Activated T-cell treated with anti-CD3 and anti-CD28 coated beads, Interleukin-2, amount 50 U/mL, for 4 hours (primary cell): Measurements from ENCODE around the gene CACHD1. TPM values are rescaled to one million over a fixed set of nuclear protein-coding genes. Genes with fewer than 3 reads are reported as not detected.

ENCODE experiments used
- ATAC-seq, 2 donors: fragments of 200-7000 bp; cut with Tn5 transposase; one replicate each; pipeline ENCODE4 v1.10.0; 2021
- DNase-seq: peaks from one replicate; pipeline ENCODE4 v3.0.0-alpha.2; 2020
- H3K27me3 Mint-ChIP-seq: one replicate; pipeline ENCODE4 v1.8.0; 2021; ENCODE audit warnings: low read depth, mixed read lengths
- H3K36me3 Mint-ChIP-seq: one replicate; pipeline ENCODE4 v1.8.0; 2022; ENCODE audit warnings: mixed read lengths; ENCODE audit not compliant: insufficient read depth
- H3K4me1 Mint-ChIP-seq: one replicate; pipeline ENCODE4 v1.8.0; 2021; ENCODE audit warnings: low read depth, mixed read lengths
- H3K4me3 Mint-ChIP-seq: one replicate; pipeline ENCODE4 v1.8.0; 2021; ENCODE audit warnings: mild to moderate bottlenecking, moderate library complexity, mixed read lengths
- H3K9me3 Mint-ChIP-seq: one replicate; pipeline ENCODE4 v1.8.0; 2021; ENCODE audit warnings: mixed read lengths
- total RNA-seq, 3 donors: library from RNA; stranded (reverse); gene quantifications; one replicate each; pipeline ENCODE4 v1.2.1, GENCODE V29; 2021

The CACHD1 gene
- 1 to 10 TPM in 2 of 3 donors, under 1 TPM in 1; 0.84 to 2.3 (median 2.0) TPM for total RNA-seq

DNA sequence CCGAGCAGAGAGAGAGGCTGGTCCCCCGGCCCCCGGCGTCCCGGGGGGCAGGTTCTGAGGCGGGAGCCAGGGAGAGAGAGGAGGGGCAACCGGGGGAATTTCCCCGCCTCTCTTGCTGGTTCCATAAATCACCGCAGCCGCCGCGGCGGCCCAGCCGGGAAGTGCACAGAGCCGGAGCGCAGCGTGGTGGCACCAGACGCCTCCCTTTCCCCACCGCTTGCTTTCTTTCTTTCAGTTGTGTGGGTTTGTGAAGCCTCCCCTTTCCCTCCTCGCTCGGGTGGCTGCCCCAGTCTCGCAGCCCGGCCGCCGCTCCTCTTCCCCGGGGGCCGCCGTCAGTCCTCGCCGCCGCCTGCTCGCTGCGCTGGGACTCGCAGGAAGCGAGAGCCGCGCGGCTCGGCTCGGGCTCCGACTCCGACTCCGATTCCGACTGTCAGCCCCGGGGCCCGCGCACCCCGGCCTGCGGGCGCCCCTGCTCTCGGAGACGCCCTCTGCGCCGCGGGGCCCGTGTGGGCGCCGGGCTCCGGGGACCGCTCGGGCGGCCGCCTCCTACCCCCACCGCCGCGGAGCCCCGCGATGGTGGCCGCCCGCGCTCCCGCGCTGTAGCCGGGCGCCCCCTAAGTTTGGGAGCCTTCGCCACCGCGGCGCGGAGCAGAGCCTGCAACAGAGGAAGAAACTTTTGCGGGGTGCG lies at the start of gene CACHD1:
TSS of gene CACHD1 (plus strand) at position 153 of the 688 bp plus-strand sequence. CDS start 616 bp downstream, outside the sequence.
- Mint-ChIP-seq H3K27me3 (peaks cover 47% of the 10 kb centered on the region), H3K9me3 (no peaks in the 10 kb centered on the region), H3K4me1 (peaks cover 14% of the 10 kb centered on the region), H3K4me3 (peak within 1 kb of the TSS; percentile 83), H3K36me3 (no peaks in the 10 kb centered on the region)
- peak; percentile 72 for DNase-seq
- peak; percentile 84 for ATAC-seq

GRCh38 chr1:64421377-64421776 lies 48.6 kb upstream of the CACHD1 start:
- no peak overlapping the region for H3K4me3 Mint-ChIP-seq
- DNase-seq (no peak), ATAC-seq (no peak)
- H3K36me3 Mint-ChIP-seq, result no peaks in the 10 kb centered on the region
- no peaks in the 10 kb centered on the region for H3K4me1 Mint-ChIP-seq
- no peaks in the 10 kb centered on the region for H3K27me3 Mint-ChIP-seq
- H3K9me3 Mint-ChIP-seq, result no peaks in the 10 kb centered on the region

- Mint-ChIP-seq H3K9me3 (no peaks in the 10 kb centered on the region), H3K4me1 (no peaks in the 10 kb centered on the region), H3K4me3 (no peak overlapping the region), H3K36me3 (no peaks in the 10 kb centered on the region), H3K27me3 (no peaks in the 10 kb centered on the region)
- DNase-seq (no peak), ATAC-seq (no peak)
Observed at GRCh38 chr1:64423526-64423925, 46.4 kb upstream of the CACHD1 start.

- DNase-seq (no peak), ATAC-seq (no peak)
- Mint-ChIP-seq H3K4me3 (no peak overlapping the region), H3K36me3 (no peaks in the 10 kb centered on the region), H3K4me1 (no peaks in the 10 kb centered on the region), H3K27me3 (no peaks in the 10 kb centered on the region), H3K9me3 (no peaks in the 10 kb centered on the region)
Observed at GRCh38 chr1:64424412-64424811, 45.5 kb upstream of the CACHD1 start.

- no peak for DNase-seq
- H3K4me3 Mint-ChIP-seq, result no peak overlapping the region
- ATAC-seq, result no peak
- no peaks in the 10 kb centered on the region for H3K27me3 Mint-ChIP-seq
- no peaks in the 10 kb centered on the region for H3K36me3 Mint-ChIP-seq
- H3K4me1 Mint-ChIP-seq, result no peaks in the 10 kb centered on the region
- H3K9me3 Mint-ChIP-seq, result no peaks in the 10 kb centered on the region
Observed at GRCh38 chr1:64425521-64425920, 44.4 kb upstream of the CACHD1 start.

DNA sequence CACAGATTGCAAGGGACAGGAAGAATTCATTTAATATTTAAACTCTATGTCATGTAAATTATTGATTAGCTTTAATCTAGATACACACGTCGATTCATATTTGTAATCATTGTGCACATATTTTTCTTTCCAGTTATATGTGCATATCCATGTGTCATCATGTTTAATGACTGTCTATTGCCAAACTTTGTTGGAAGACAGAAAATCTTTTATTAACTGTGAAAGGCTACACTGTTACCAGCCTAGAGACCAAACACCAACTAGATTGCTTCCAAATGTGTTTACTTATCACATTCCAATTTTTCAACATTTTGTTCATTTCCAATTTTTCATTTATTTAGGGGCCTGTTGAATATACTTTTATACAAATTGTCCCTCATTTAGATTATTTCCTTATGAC lies 43.2 kb upstream of the CACHD1 start:
- Mint-ChIP-seq H3K4me1 (no peaks in the 10 kb centered on the region), H3K27me3 (no peaks in the 10 kb centered on the region)
- no peak for ATAC-seq

DNA sequence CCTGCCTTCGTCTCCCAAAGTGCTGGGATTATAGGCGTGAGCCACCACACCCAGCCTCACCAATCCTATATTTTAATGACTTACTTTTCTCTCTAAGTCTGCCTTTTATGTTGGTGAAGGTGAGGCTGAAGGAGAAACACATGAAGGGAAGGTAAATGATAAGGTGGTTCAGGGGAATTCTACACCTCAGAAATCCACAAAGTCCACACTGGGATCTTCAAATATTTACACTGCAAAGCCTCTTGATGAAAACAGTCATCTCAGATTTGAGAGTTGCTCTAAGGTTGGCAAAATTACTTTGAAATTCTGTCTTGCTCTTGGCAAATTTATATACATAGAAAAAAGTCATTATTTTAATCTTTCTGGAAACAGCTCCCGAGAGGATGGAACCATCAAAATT lies 42.0 kb upstream of the CACHD1 start:
- Mint-ChIP-seq H3K4me1 (no peaks in the 10 kb centered on the region), H3K27me3 (no peaks in the 10 kb centered on the region), H3K9me3 (no peaks in the 10 kb centered on the region), H3K36me3 (no peaks in the 10 kb centered on the region), H3K4me3 (no peak overlapping the region)
- DNase-seq, result no peak
- ATAC-seq, result no peak

More for the DNA sequence above, 43.2 kb upstream of the CACHD1 start:
- Mint-ChIP-seq H3K4me3 (no peak overlapping the region), H3K36me3 (no peaks in the 10 kb centered on the region), H3K9me3 (no peaks in the 10 kb centered on the region)
- no peak for DNase-seq

- Mint-ChIP-seq H3K4me3 (no peak overlapping the region), H3K9me3 (no peaks in the 10 kb centered on the region), H3K4me1 (no peaks in the 10 kb centered on the region), H3K27me3 (no peaks in the 10 kb centered on the region), H3K36me3 (no peaks in the 10 kb centered on the region)
- ATAC-seq (no peak), DNase-seq (no peak)
Observed at GRCh38 chr1:64433308-64433707, 36.6 kb upstream of the CACHD1 start.

DNA sequence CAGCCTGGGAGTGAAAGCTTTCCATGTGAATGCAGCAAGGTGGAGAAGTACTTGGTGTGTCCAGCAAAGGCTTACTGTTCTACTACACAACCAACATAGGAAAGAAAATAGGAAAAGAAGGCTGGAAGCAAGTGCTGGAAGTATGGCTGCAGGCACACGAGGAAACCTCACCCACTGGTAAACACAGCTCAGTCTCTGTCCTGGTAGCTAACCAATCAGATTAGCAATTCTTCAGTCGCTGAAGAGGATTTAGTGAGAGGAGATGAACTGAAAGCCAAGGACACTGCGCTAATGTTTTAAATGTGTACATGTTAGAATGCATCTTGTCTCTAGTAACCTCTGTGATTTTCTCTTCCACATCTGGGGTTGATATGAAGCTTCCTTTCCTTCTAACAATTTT lies 36.2 kb upstream of the CACHD1 start:
- no peak for DNase-seq
- H3K4me1 Mint-ChIP-seq, result no peaks in the 10 kb centered on the region
- H3K4me3 Mint-ChIP-seq, result no peak overlapping the region
- no peaks in the 10 kb centered on the region for H3K9me3 Mint-ChIP-seq
- no peaks in the 10 kb centered on the region for H3K27me3 Mint-ChIP-seq
- no peak for ATAC-seq
- no peaks in the 10 kb centered on the region for H3K36me3 Mint-ChIP-seq

GRCh38 chr1:64435000-64435399 lies 34.9 kb upstream of the CACHD1 start:
- no peaks in the 10 kb centered on the region for H3K27me3 Mint-ChIP-seq
- DNase-seq (no peak), ATAC-seq (no peak)
- H3K36me3 Mint-ChIP-seq, result no peaks in the 10 kb centered on the region
- H3K9me3 Mint-ChIP-seq, result no peaks in the 10 kb centered on the region
- no peaks in the 10 kb centered on the region for H3K4me1 Mint-ChIP-seq
- H3K4me3 Mint-ChIP-seq, result no peak overlapping the region

GRCh38 chr1:64437453-64437852 lies 32.5 kb upstream of the CACHD1 start:
- Mint-ChIP-seq H3K4me1 (no peaks in the 10 kb centered on the region), H3K9me3 (no peaks in the 10 kb centered on the region), H3K36me3 (no peaks in the 10 kb centered on the region), H3K27me3 (no peaks in the 10 kb centered on the region), H3K4me3 (no peak overlapping the region)
- ATAC-seq (no peak), DNase-seq (no peak)

DNA sequence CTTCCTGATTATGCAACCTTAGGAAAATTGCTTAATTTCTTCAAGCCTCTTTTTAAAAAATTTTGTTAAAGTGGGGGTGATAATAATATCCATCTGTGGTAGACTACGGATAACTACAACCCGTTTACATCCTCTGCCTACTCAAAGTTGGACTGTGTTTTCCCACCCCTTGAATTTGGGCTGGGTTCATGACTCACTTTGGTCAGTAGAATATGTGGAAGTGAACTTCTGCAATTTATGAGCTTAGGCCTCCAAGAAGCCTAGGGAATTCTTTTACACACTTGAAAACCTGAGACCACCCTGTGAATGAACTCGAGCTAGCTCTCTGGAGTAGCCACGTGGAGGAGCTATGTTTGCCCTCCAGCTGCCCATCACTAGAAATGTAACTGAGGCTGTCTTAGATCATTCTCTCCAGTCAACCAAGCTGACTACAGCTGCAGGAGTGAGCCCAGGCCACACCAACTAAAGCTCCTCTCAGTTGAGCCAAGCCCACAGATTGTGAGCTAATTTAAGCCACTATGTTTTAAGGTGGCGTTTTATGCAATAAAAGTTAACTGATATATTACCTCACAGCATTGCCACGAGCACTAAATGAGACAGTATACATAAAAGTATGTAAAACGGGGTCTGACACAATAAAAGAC lies 29.6 kb upstream of the CACHD1 start:
- no peak for ATAC-seq
- no peaks in the 10 kb centered on the region for H3K27me3 Mint-ChIP-seq

GRCh38 chr1:64451440-64451839 lies 18.5 kb upstream of the CACHD1 start:
- Mint-ChIP-seq H3K27me3 (peaks cover 5% of the 10 kb centered on the region), H3K4me1 (no peaks in the 10 kb centered on the region), H3K36me3 (no peaks in the 10 kb centered on the region), H3K4me3 (no peak overlapping the region), H3K9me3 (no peaks in the 10 kb centered on the region)
- ATAC-seq (no peak), DNase-seq (no peak)

More for the DNA sequence above, 29.6 kb upstream of the CACHD1 start:
- Mint-ChIP-seq H3K4me3 (no peak overlapping the region), H3K9me3 (no peaks in the 10 kb centered on the region), H3K36me3 (no peaks in the 10 kb centered on the region), H3K4me1 (no peaks in the 10 kb centered on the region)
- DNase-seq, result no peak

DNA sequence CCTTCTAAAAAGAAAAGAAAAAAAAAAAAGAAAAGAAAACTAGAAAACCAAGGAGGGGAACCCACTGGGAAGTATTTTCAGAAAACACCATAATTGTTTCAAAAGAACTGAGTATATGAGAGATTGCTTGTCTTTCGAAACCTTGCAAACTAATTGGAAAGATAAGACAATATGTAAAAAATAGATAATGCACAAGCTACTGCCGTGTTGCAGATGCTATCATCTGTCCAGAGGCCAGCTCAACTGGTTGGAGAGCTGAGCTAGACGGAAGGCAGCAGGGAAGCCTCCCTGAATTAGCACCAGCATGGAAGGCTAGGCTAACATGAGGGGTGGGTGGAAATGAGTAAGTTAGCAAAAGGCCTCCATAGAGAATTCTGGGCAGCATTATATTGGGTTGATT lies 16.2 kb upstream of the CACHD1 start:
- H3K9me3 Mint-ChIP-seq, result no peaks in the 10 kb centered on the region
- ATAC-seq (no peak), DNase-seq (no peak)
- no peaks in the 10 kb centered on the region for H3K36me3 Mint-ChIP-seq
- no peaks in the 10 kb centered on the region for H3K4me1 Mint-ChIP-seq
- H3K27me3 Mint-ChIP-seq, result peaks cover 9% of the 10 kb centered on the region
- H3K4me3 Mint-ChIP-seq, result no peak overlapping the region

- DNase-seq (no peak), ATAC-seq (no peak)
- no peaks in the 10 kb centered on the region for H3K4me1 Mint-ChIP-seq
- H3K4me3 Mint-ChIP-seq, result no peak overlapping the region
- H3K9me3 Mint-ChIP-seq, result no peaks in the 10 kb centered on the region
- H3K36me3 Mint-ChIP-seq, result no peaks in the 10 kb centered on the region
- peaks cover 7% of the 10 kb centered on the region for H3K27me3 Mint-ChIP-seq
Observed at GRCh38 chr1:64458915-64459314, 11.0 kb upstream of the CACHD1 start.
